Measurements from ENCODE around the gene ARSJ.
A peak's percentile ranks its signal among the peaks of the same experiment; 100 is the strongest.
"Not testable (repeated sequence)": the region's sequence is repeated elsewhere in the genome, so short reads cannot be mapped to it uniquely, and the experiment has no call there.

Gene ARSJ

GRCh38 chr4:114004483-114005226 is 25.2 kb upstream of the ARSJ start:
- CTCF ChIA-PET = not testable (repeated sequence)
- DNase-seq = peak in 2 of 3 donors; percentile 50 to 73
- WGBS (ENCODE audit: insufficient coverage) = 77% methylated on average over 10 of the region's 20 CpGs

DNA sequence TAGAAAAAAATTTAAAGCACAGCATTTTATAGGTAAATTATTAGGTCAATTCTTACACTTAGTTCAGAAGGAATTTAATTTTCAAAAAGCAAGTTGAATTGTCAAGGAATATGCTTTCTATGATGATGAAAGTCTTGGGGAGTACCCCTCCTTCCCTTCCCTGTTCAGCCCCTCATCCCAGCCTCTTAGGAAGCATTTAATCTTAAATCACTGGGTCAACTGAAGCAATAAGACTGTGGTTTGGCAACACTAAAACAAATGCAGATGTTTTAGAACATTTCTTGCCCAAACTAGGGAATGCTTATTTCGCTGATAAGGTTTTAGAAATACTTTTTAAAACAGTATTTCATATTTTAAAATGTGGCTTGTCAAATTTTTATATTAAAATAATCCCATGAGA is 19.1 kb upstream of the ARSJ start:
- ChIA-PET CTCF (no interaction called here), POLR2A (no interaction called here)
- DNase-seq = no peak

More at GRCh38 chr4:114004483-114005226, 25.2 kb upstream of the ARSJ start:
- H3K27me3 ChIP-seq (replicated peaks in 2 of 5; ENCODE audit: control insufficient read depth in 4 of 5, insufficient read depth in 5 of 5, low read length in 4 of 5); H3K36me3 ChIP-seq (ENCODE audit: control insufficient read depth in 4 of 4, insufficient read depth in 4 of 4, low read length in 3 of 4); H3K27ac ChIP-seq (ENCODE audit: insufficient read depth in 1 of 2, low read depth in 1 of 2, low read length in 2 of 2, poor library complexity in 1 of 2, severe bottlenecking in 2 of 2); POLR2A ChIA-PET; H3K4me1 ChIP-seq (ENCODE audit: control extremely low read depth in 1 of 4, control insufficient read depth in 4 of 4, insufficient read depth in 4 of 4, low read length in 3 of 4); H3K9me3 ChIP-seq (ENCODE audit: control extremely low read depth in 1 of 5, control insufficient read depth in 4 of 5, insufficient read depth in 2 of 5, low read depth in 1 of 5, low read length in 4 of 5); H3K4me3 ChIP-seq (ENCODE audit: control insufficient read depth in 1 of 7, extremely low read depth in 1 of 7, insufficient read depth in 4 of 7, low read depth in 2 of 7, low read length in 6 of 7): not testable (repeated sequence)

DNA sequence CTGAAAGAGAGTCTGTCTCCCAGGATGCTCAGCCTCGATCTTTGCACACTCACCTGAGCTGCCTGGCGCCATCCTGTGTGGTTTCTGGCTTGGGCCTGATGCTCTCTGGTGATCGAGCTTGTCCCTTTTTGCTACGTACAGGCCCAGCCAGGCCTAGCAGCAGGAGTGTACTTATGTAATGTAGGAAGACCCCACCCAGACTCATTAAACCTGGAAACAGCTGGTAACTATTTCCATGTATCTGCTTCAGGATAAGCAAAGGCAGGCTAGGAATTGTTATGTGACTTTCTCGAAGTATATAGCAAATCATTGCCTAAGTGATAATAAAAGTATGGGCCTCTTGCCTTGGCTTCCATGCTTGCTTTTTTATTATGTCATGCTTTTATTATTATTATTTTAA is 18.6 kb upstream of the ARSJ start:
- 88% methylated on average over 4 of the region's 5 CpGs for WGBS (ENCODE audit: insufficient coverage)
- Histone ChIP-seq H3K9me3 (ENCODE audit: control extremely low read depth in 1 of 5, control insufficient read depth in 4 of 5, insufficient read depth in 2 of 5, low read depth in 1 of 5, low read length in 4 of 5) (no peaks in the 10 kb centered on the region), H3K27ac (ENCODE audit: insufficient read depth in 1 of 2, low read depth in 1 of 2, low read length in 2 of 2, poor library complexity in 1 of 2, severe bottlenecking in 2 of 2) (no peak overlapping the region), H3K36me3 (ENCODE audit: control insufficient read depth in 4 of 4, insufficient read depth in 4 of 4, low read length in 3 of 4) (no peaks in the 10 kb centered on the region), H3K27me3 (replicated peaks in 2 of 5; ENCODE audit: control insufficient read depth in 4 of 5, insufficient read depth in 5 of 5, low read length in 4 of 5) (no peaks in the 10 kb centered on the region), H3K4me3 (ENCODE audit: control insufficient read depth in 1 of 7, extremely low read depth in 1 of 7, insufficient read depth in 4 of 7, low read depth in 2 of 7, low read length in 6 of 7) (no peak overlapping the region), H3K4me1 (ENCODE audit: control extremely low read depth in 1 of 4, control insufficient read depth in 4 of 4, insufficient read depth in 4 of 4, low read length in 3 of 4) (no peaks in the 10 kb centered on the region)
- ChIA-PET CTCF (no interaction called here), POLR2A (no interaction called here)
- no peak for DNase-seq

More for the DNA sequence above, 19.1 kb upstream of the ARSJ start:
- H3K27ac ChIP-seq (ENCODE audit: insufficient read depth in 1 of 2, low read depth in 1 of 2, low read length in 2 of 2, poor library complexity in 1 of 2, severe bottlenecking in 2 of 2) = no peak overlapping the region
- WGBS (ENCODE audit: insufficient coverage) = no CpG with 5 or more reads among the region's 1 CpG
- H3K27me3 ChIP-seq (replicated peaks in 2 of 5; ENCODE audit: control insufficient read depth in 4 of 5, insufficient read depth in 5 of 5, low read length in 4 of 5) = no peaks in the 10 kb centered on the region
- H3K4me3 ChIP-seq (ENCODE audit: control insufficient read depth in 1 of 7, extremely low read depth in 1 of 7, insufficient read depth in 4 of 7, low read depth in 2 of 7, low read length in 6 of 7) = no peak overlapping the region
- H3K4me1 ChIP-seq (ENCODE audit: control extremely low read depth in 1 of 4, control insufficient read depth in 4 of 4, insufficient read depth in 4 of 4, low read length in 3 of 4) = no peaks in the 10 kb centered on the region
- no peaks in the 10 kb centered on the region for H3K36me3 ChIP-seq (ENCODE audit: control insufficient read depth in 4 of 4, insufficient read depth in 4 of 4, low read length in 3 of 4)
- H3K9me3 ChIP-seq (ENCODE audit: control extremely low read depth in 1 of 5, control insufficient read depth in 4 of 5, insufficient read depth in 2 of 5, low read depth in 1 of 5, low read length in 4 of 5) = no peaks in the 10 kb centered on the region

- CTCF ChIA-PET = no interaction called here
- H3K27me3 ChIP-seq (replicated peaks in 2 of 5; ENCODE audit: control insufficient read depth in 4 of 5, insufficient read depth in 5 of 5, low read length in 4 of 5) = no peaks in the 10 kb centered on the region
- H3K4me3 ChIP-seq (ENCODE audit: control insufficient read depth in 1 of 7, extremely low read depth in 1 of 7, insufficient read depth in 4 of 7, low read depth in 2 of 7, low read length in 6 of 7) = no peak overlapping the region
- H3K27ac ChIP-seq (ENCODE audit: insufficient read depth in 1 of 2, low read depth in 1 of 2, low read length in 2 of 2, poor library complexity in 1 of 2, severe bottlenecking in 2 of 2) = no peak overlapping the region
- POLR2A ChIA-PET = no interaction called here
- no peaks in the 10 kb centered on the region for H3K36me3 ChIP-seq (ENCODE audit: control insufficient read depth in 4 of 4, insufficient read depth in 4 of 4, low read length in 3 of 4)
- H3K4me1 ChIP-seq (ENCODE audit: control extremely low read depth in 1 of 4, control insufficient read depth in 4 of 4, insufficient read depth in 4 of 4, low read length in 3 of 4) = no peaks in the 10 kb centered on the region
- no peaks in the 10 kb centered on the region for H3K9me3 ChIP-seq (ENCODE audit: control extremely low read depth in 1 of 5, control insufficient read depth in 4 of 5, insufficient read depth in 2 of 5, low read depth in 1 of 5, low read length in 4 of 5)
- no CpG with 5 or more reads among the region's 1 CpG for WGBS (ENCODE audit: insufficient coverage)
- DNase-seq = no peak
These were observed 17.8 kb upstream of the ARSJ start for GRCh38 chr4:113997206-113997605.

DNA sequence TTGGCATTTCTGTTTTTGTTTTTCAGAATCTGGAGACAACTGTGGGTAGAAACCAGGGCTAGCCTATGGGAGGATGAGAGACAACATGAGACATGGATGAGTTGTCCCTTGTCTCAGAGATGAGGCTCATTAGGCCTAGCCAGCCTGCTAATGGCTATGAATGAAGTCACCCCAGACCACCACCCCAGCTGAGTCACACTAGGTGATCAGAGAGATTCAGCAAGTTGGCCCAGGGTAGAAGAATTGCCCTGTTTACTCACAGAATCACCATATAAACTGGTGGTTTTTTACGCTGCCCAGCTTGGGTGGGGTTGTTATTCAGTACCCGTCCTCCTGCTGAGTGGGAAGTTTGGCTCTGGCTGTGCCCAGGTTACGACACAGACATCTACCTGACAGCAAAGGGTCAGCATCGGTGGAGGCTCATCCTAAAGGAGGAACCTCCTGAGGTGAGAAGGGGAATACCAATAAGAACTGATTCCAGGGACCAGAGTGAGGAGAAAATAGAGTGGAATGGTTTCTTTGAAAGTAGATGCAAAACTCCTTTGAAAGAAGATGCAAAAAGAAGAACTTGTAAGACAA is 17.2 kb upstream of the ARSJ start:
- H3K4me3 ChIP-seq (ENCODE audit: control insufficient read depth in 1 of 7, extremely low read depth in 1 of 7, insufficient read depth in 4 of 7, low read depth in 2 of 7, low read length in 6 of 7) = no peak overlapping the region
- ChIA-PET POLR2A (no interaction called here), CTCF (no interaction called here)
- 90% methylated on average over 4 of the region's 4 CpGs for WGBS (ENCODE audit: insufficient coverage)
- H3K27me3 ChIP-seq (replicated peaks in 2 of 5; ENCODE audit: control insufficient read depth in 4 of 5, insufficient read depth in 5 of 5, low read length in 4 of 5) = no peaks in the 10 kb centered on the region
- H3K36me3 ChIP-seq (ENCODE audit: control insufficient read depth in 4 of 4, insufficient read depth in 4 of 4, low read length in 3 of 4) = no peaks in the 10 kb centered on the region
- no peaks in the 10 kb centered on the region for H3K4me1 ChIP-seq (ENCODE audit: control extremely low read depth in 1 of 4, control insufficient read depth in 4 of 4, insufficient read depth in 4 of 4, low read length in 3 of 4)
- no peak overlapping the region for H3K27ac ChIP-seq (ENCODE audit: insufficient read depth in 1 of 2, low read depth in 1 of 2, low read length in 2 of 2, poor library complexity in 1 of 2, severe bottlenecking in 2 of 2)
- H3K9me3 ChIP-seq (ENCODE audit: control extremely low read depth in 1 of 5, control insufficient read depth in 4 of 5, insufficient read depth in 2 of 5, low read depth in 1 of 5, low read length in 4 of 5) = no peaks in the 10 kb centered on the region
- no peak for DNase-seq

DNA sequence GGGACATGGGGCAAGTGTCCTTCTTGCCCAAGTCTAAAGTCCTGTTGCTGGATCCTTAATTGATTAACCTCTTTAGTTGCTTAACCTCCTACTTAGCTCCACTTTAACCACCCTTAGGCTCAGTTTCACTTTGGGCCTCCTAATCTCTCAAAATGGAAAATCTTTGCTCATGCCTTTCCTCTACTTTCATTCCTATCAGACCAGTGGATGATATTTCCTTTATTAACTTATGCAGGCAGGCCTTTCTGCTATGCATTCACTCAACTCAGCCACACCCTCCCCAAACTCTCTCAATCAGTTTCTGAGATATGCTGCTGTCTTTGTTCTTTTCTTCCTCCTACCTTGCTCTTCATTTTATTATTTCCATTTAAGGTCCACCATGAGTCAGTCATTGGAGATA is 14.4 kb upstream of the ARSJ start:
- Histone ChIP-seq H3K4me3 (ENCODE audit: control insufficient read depth in 1 of 7, extremely low read depth in 1 of 7, insufficient read depth in 4 of 7, low read depth in 2 of 7, low read length in 6 of 7) (no peak overlapping the region), H3K27ac (ENCODE audit: insufficient read depth in 1 of 2, low read depth in 1 of 2, low read length in 2 of 2, poor library complexity in 1 of 2, severe bottlenecking in 2 of 2) (no peak overlapping the region), H3K36me3 (ENCODE audit: control insufficient read depth in 4 of 4, insufficient read depth in 4 of 4, low read length in 3 of 4) (no peaks in the 10 kb centered on the region), H3K27me3 (replicated peaks in 2 of 5; ENCODE audit: control insufficient read depth in 4 of 5, insufficient read depth in 5 of 5, low read length in 4 of 5) (no peaks in the 10 kb centered on the region), H3K4me1 (ENCODE audit: control extremely low read depth in 1 of 4, control insufficient read depth in 4 of 4, insufficient read depth in 4 of 4, low read length in 3 of 4) (no peaks in the 10 kb centered on the region), H3K9me3 (ENCODE audit: control extremely low read depth in 1 of 5, control insufficient read depth in 4 of 5, insufficient read depth in 2 of 5, low read depth in 1 of 5, low read length in 4 of 5) (no peaks in the 10 kb centered on the region)
- POLR2A ChIA-PET = no interaction called here
- no peak for DNase-seq
- CTCF ChIA-PET = no interaction called here

DNA sequence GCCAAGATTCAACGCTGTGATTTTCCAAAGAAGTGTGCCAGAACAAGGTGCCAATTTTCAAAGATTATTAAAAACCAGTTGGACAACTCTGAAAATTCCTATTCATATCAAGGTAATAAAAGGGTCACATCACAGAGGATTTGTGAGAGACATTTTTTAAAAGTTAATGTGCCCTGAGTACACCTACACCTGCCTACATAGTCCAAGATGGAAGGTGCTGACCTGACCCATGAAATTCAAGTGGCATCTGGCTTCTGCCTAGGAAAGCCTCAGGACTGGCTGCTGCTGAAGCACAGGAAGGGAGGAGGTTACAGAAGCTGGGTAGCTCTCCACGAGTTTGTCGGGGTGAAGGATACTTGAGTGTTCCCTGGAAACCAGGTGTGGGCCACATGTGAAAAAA is 11.4 kb upstream of the ARSJ start:
- POLR2A ChIA-PET = no interaction called here
- H3K4me1 ChIP-seq (ENCODE audit: control extremely low read depth in 1 of 4, control insufficient read depth in 4 of 4, insufficient read depth in 4 of 4, low read length in 3 of 4) = no peaks in the 10 kb centered on the region
- CTCF ChIA-PET = no interaction called here
- no peak for DNase-seq
- H3K36me3 ChIP-seq (ENCODE audit: control insufficient read depth in 4 of 4, insufficient read depth in 4 of 4, low read length in 3 of 4) = no peaks in the 10 kb centered on the region
- 94% methylated on average over 2 of the region's 3 CpGs for WGBS (ENCODE audit: insufficient coverage)
- no peak overlapping the region for H3K27ac ChIP-seq (ENCODE audit: insufficient read depth in 1 of 2, low read depth in 1 of 2, low read length in 2 of 2, poor library complexity in 1 of 2, severe bottlenecking in 2 of 2)
- no peaks in the 10 kb centered on the region for H3K27me3 ChIP-seq (replicated peaks in 2 of 5; ENCODE audit: control insufficient read depth in 4 of 5, insufficient read depth in 5 of 5, low read length in 4 of 5)
- peaks cover 0 to 3% (median 0%) of the 10 kb centered on the region in 5 experiments for H3K9me3 ChIP-seq (ENCODE audit: control extremely low read depth in 1 of 5, control insufficient read depth in 4 of 5, insufficient read depth in 2 of 5, low read depth in 1 of 5, low read length in 4 of 5)
- no peak overlapping the region for H3K4me3 ChIP-seq (ENCODE audit: control insufficient read depth in 1 of 7, extremely low read depth in 1 of 7, insufficient read depth in 4 of 7, low read depth in 2 of 7, low read length in 6 of 7)
